HG03103 (cell line): ENCODE measurements around the gene CCSER1.
"Not testable (repeated sequence)": the region's sequence is repeated elsewhere in the genome, so short reads cannot be mapped to it uniquely, and the experiment has no call there.

ENCODE experiments used
- ATAC-seq: cut with Tn5 transposase; IDR thresholded peaks from one replicate; pipeline ENCODE4 v1.9.1; 2021; ENCODE audit warnings: low read depth; ENCODE audit not compliant: unreplicated experiment

CCSER1 gene

GRCh38 chr4:90281541-90282355 lies 154.6 kb downstream of the CCSER1 start:
- ATAC-seq = no peak

- no peak for ATAC-seq
These were observed 163.2 kb downstream of the CCSER1 start for GRCh38 chr4:90290345-90290744.

- ATAC-seq = no peak
These were observed 165.2 kb downstream of the CCSER1 start for GRCh38 chr4:90292438-90292837.

- no peak for ATAC-seq
These were observed 166.1 kb downstream of the CCSER1 start for GRCh38 chr4:90293320-90293719.

DNA sequence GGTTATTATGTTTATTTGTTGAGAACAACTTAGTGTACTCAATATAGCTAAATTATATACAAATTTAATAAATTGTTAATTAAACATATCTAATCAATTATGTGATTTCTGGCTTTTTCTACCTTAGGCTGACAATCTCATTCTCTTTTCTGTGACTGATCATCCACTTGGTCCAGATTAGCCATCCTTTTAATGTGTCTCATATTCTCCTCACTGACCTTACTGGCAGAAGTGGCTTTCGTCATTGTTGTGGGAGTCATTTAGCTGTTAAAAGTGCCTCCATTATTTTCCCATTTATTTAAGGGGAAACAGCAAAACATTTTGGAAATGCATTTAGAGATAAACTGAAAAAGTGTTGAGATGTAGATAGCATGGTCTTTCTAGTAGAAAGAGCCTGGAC lies 172.2 kb downstream of the CCSER1 start:
- ATAC-seq = no peak

- no peak for ATAC-seq
These were observed 179.6 kb downstream of the CCSER1 start for GRCh38 chr4:90306810-90307209.

DNA sequence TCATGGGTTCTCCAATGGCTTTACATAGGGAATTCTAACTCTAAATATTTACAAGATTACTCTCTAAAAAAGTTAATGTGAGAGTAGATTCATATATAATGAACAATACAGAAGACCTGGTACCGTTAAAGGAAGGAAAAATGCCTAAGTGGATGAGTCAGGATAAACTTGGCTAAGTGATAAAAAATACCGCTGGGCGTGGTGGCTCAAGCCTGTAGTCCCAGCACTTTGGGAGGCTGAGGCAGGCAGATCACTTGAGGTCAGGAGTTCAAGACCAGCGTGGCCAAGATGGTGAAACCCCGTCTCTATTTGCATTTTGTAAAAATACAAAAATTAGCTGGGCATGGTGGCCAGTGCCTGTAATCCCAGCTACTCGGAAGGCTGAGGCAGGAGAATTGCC lies 189.9 kb downstream of the CCSER1 start:
- ATAC-seq = not testable (repeated sequence)

DNA sequence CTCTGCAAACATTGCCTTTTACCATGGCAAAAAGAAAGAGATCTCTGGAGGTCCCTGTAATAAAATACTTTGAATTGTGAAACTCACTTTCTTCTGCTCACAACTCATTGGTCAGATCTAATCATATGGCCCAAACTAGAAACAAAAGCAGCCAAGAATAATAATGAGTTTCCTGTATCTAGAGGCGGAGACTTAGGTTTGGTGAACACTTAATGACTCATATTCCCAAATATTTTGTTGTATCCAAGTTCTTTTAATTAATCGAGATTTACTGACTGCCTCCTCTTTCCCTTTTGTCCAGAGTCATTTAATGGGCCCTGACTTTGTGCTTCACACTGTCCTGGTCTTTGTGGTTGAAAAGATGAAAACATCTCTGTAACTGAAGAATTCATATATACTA lies 190.6 kb downstream of the CCSER1 start:
- no peak for ATAC-seq

- no peak for ATAC-seq
These were observed 191.0 kb downstream of the CCSER1 start for GRCh38 chr4:90318193-90318592.

- no peak for ATAC-seq
These were observed 201.4 kb downstream of the CCSER1 start for GRCh38 chr4:90328558-90328957.

DNA sequence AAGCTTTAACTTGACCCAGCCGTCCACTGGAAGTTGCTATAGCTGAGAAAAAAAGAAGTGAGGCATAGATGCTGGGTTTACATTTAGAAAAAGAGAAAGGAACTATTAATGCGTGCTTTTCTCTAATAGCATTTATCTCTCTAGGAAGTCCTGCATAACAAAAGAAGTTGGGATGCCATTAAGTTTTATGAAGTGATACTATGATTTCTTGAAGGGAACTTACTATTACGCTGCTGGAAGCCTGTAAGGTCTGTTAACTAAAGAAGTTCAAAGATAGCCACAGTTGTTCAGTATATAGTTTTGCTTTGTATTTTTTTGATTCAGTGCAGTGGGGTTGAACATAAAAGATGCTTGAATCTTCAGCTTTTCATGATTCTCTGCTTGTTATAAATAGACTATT lies 203.4 kb downstream of the CCSER1 start:
- ATAC-seq = no peak

- no peak for ATAC-seq
These were observed 218.5 kb downstream of the CCSER1 start for GRCh38 chr4:90345549-90346215.

GRCh38 chr4:90349636-90350035 lies 222.4 kb downstream of the CCSER1 start:
- no peak for ATAC-seq

- peak; percentile 55 for ATAC-seq
These were observed 230.0 kb downstream of the CCSER1 start for GRCh38 chr4:90357117-90357710.

DNA sequence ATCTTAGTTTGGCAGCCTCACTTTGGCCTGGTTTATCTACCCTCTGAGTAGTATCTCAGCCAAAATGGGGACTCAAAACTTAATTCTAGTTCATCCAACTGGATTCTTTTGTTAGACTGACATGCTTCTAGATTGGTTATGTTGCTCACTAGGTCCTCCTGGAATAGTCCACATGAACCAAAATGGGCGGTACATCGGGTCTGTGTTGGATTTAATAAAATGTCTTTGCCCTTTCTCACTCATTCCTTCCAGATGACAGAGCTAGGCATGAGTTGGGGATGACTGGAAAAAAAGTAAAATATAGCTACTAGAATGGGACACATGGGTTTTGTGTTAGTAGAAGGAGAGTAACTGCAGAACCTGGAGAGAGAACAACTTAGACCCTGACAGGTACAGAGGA lies 247.9 kb downstream of the CCSER1 start:
- no peak for ATAC-seq

- no peak for ATAC-seq
These were observed 266.0 kb downstream of the CCSER1 start for GRCh38 chr4:90393215-90393614.

DNA sequence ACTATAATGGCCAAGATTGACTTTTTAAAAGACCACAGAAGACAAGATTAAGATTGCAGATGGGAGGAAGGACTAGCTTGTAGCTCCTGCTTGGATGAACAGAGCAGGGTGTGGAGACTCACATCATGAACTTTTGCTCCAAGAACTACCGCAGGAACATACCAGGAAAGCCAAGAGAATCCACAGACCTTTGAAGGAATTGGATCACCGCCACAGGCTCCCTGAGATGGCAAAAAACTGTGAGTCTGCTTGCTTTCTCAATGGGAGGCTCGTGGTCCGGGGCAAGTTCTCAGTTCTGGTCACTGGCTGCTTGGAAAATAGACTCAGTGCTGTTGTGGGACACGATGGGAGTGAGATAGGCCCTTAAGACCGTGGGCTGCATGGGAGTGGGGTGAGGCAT lies 276.6 kb downstream of the CCSER1 start:
- no peak for ATAC-seq

- ATAC-seq = not testable (repeated sequence)
These were observed 280.7 kb downstream of the CCSER1 start for GRCh38 chr4:90407897-90408296.

DNA sequence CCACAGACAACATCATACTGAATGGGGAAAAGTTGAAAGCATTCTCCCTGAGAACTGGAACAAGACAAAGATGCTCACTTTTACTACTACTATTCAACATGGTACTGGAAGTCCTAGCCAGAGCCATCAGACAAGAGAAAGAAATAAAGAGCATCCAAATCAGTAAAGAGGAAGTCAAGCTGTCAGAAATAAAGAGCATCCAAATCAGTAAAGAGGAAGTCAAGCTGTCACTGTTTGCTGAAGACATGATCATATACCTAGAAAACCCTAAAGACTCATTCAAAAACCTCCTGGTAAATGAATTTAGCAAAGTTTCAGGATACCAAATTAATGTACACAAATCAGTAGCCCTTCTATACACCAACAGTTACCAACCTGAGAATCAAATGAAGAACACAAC lies 285.6 kb downstream of the CCSER1 start:
- ATAC-seq = not testable (repeated sequence)

- ATAC-seq = no peak
These were observed 287.9 kb downstream of the CCSER1 start for GRCh38 chr4:90415116-90415515.

GRCh38 chr4:90419124-90419711 lies 292.0 kb downstream of the CCSER1 start:
- no peak for ATAC-seq
